Neural cell (in vitro differentiated cells): ENCODE measurements around the gene CPS1. TPM values are rescaled to one million over a fixed set of nuclear protein-coding genes. Genes with fewer than 3 reads are reported as not detected.

ENCODE experiments used
- H2AFZ ChIP-seq: fragments of 200-600, 300-800 bp; sonication (generic), shearing (Covaris generic); 2 replicates; pipeline ENCODE4 v1.6.0; 2014; ENCODE audit warnings: low read depth, mild to moderate bottlenecking, antibody characterized with exemption, low read length, moderate library complexity
- H3F3A ChIP-seq: fragments of 200-600 bp; shearing (Covaris generic); 2 replicates; pipeline ENCODE4 v1.6.1; 2016; ENCODE audit warnings: mild to moderate bottlenecking, moderate library complexity, mixed read lengths, antibody characterized with exemption, low read length; ENCODE audit not compliant: insufficient read depth, poor library complexity, severe bottlenecking
- H3K27ac ChIP-seq: fragments of 200-600, 300-800 bp; sonication (generic), shearing (Covaris generic); 2 replicates; pipeline ENCODE4 v1.5.1; 2014; ENCODE audit warnings: mild to moderate bottlenecking, low read length, moderate library complexity
- H3K27me3 ChIP-seq: fragments of 300-800, 200-600 bp; sonication (generic), shearing (Covaris generic); 2 replicates; pipeline ENCODE4 v1.6.0; 2014; ENCODE audit warnings: mild to moderate bottlenecking, low read depth, low read length, moderate library complexity; ENCODE audit not compliant: insufficient read depth
- H3K36me3 ChIP-seq: fragments of 300-800, 200-600 bp; sonication (generic), shearing (Covaris generic); 2 replicates; pipeline ENCODE4 v1.5.1; 2014; ENCODE audit warnings: mild to moderate bottlenecking, antibody characterized with exemption, low read length, moderate library complexity; ENCODE audit not compliant: insufficient read depth
- H3K4me2 ChIP-seq: fragments of 300-800, 200-600 bp; sonication (generic), shearing (Covaris generic); 2 replicates; pipeline ENCODE4 v1.6.0; 2014; ENCODE audit warnings: mild to moderate bottlenecking, low read length
- H3K4me3 ChIP-seq: fragments of 300-800, 200-600 bp; sonication (generic), shearing (Covaris generic); 2 replicates; pipeline ENCODE4 v1.5.1; 2014; ENCODE audit warnings: mild to moderate bottlenecking, low read length, moderate library complexity
- H3K79me2 ChIP-seq: fragments of 200-600 bp; shearing (Covaris generic); replicated peaks from 2 replicates; pipeline ENCODE4 v1.6.0; 2014; ENCODE audit warnings: mild to moderate bottlenecking, low read length, moderate library complexity; ENCODE audit not compliant: insufficient read depth
- H3K9ac ChIP-seq: fragments of 300-800, 200-600 bp; sonication (generic), shearing (Covaris generic); 2 replicates; pipeline ENCODE4 v1.6.1; 2016; ENCODE audit warnings: mild to moderate bottlenecking, low read length, mixed read lengths
- H3K9me2 ChIP-seq: fragments of 200-600 bp; shearing (Covaris generic); 2 replicates; pipeline ENCODE4 v1.6.1; 2016; ENCODE audit warnings: mild to moderate bottlenecking, low read length, mixed read lengths; ENCODE audit not compliant: insufficient read depth
- H3K9me3 ChIP-seq: fragments of 200-600, 300-800 bp; sonication (generic), shearing (Covaris generic); 2 replicates; pipeline ENCODE4 v1.6.1; 2016; ENCODE audit warnings: mild to moderate bottlenecking, mixed run types, low read length, moderate library complexity, mixed read lengths
- H4K20me1 ChIP-seq: fragments of 200-600 bp; shearing (Covaris generic); 2 replicates; pipeline ENCODE4 v1.6.1; 2016; ENCODE audit warnings: mild to moderate bottlenecking, mixed run types; ENCODE audit not compliant: insufficient read depth
- EP300 ChIP-seq: fragments of 450-650 bp; conservative IDR thresholded peaks from 2 replicates; pipeline ENCODE4 v1.6.1; 2014; ENCODE audit warnings: antibody characterized with exemption, mild to moderate bottlenecking, moderate library complexity; ENCODE audit not compliant: poor library complexity, severe bottlenecking
- EZH2 ChIP-seq: fragments of 200-600, 300-800 bp; shearing (Covaris generic), sonication (generic); IDR thresholded peaks from 2 replicates; pipeline ENCODE4 v1.6.1; 2014; ENCODE audit warnings: antibody characterized with exemption, low read length, borderline replicate concordance, mild to moderate bottlenecking; ENCODE audit not compliant: insufficient read depth, poor library complexity, severe bottlenecking
- MXI1 ChIP-seq: fragments of 450-650 bp; conservative IDR thresholded peaks from 2 replicates; pipeline ENCODE4 v1.6.1; 2014; ENCODE audit warnings: antibody characterized with exemption, mild to moderate bottlenecking; ENCODE audit not compliant: poor library complexity, severe bottlenecking
- POLR2AphosphoS5 ChIP-seq: IDR thresholded peaks from 2 replicates; pipeline ENCODE4 v1.6.1; 2012
- RAD21 ChIP-seq: fragments of 450-650 bp; conservative IDR thresholded peaks from 2 replicates; pipeline ENCODE4 v1.6.1; 2014; ENCODE audit warnings: antibody characterized with exemption, mild to moderate bottlenecking, moderate library complexity
- SMC3 ChIP-seq: fragments of 450-650 bp; conservative IDR thresholded peaks from 2 replicates; pipeline ENCODE4 v1.6.1; 2014; ENCODE audit warnings: antibody characterized with exemption, mild to moderate bottlenecking, moderate library complexity; ENCODE audit not compliant: poor library complexity
- TAF1 ChIP-seq: IDR thresholded peaks from 2 replicates; pipeline ENCODE4 v1.6.1; 2012; ENCODE audit warnings: low read depth
- polyA plus RNA-seq: library from polyadenylated mRNA; depleted of rRNA; stranded (reverse); fragments of >200 nt; gene quantifications from 2 replicates; pipeline ENCODE4 v1.2.3, GENCODE V29; 2014
- TF ChIP-seq, protein P1 (sequence below): fragments of 450-650 bp; IDR thresholded peaks from 2 replicates; pipeline ENCODE4 v1.5.1; 2014; ENCODE audit warnings: antibody characterized with exemption, mild to moderate bottlenecking, moderate library complexity; ENCODE audit not compliant: poor library complexity, severe bottlenecking
- TF ChIP-seq, protein P2 (sequence below): IDR thresholded peaks from 2 replicates; pipeline ENCODE4 v1.6.1; 2012; ENCODE audit warnings: borderline replicate concordance

Gene CPS1
- polyA plus RNA-seq, 1 donor from 2014 or later, result 0.25 TPM

DNA sequence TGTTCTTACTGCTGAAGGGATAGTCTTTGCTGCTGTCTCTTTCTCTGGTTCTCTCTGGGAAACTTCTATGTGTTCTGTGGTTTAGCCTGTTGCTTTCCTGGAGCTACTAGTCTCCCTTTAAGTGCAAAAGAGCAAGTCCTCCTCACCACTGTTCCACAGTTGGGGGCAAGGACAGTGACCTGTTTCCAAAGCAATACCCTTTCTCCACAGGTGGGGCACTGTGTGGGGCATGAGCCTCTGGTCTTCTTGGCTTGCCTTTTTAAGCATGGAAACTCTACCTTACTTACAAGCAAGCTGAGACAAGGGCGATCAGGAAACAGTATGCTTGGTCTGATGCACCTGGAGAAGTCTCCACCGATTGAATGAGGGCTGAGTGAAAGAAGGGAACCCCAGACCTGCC is 156.7 kb downstream of the CPS1 start:
- Histone ChIP-seq H2AFZ (no peak overlapping the region), H3K27ac (no peak overlapping the region), H3K4me3 (no peak overlapping the region), H3K9me2 (no peaks in the 10 kb centered on the region), H3K27me3 (no peaks in the 10 kb centered on the region), H3K79me2 (no peaks in the 10 kb centered on the region), H3K4me2 (no peak overlapping the region), H3K9me3 (no peaks in the 10 kb centered on the region), H4K20me1 (no peaks in the 10 kb centered on the region), H3F3A (no peaks in the 10 kb centered on the region), H3K36me3 (no peaks in the 10 kb centered on the region), H3K9ac (no peak overlapping the region)
- TF ChIP-seq MXI1, result no peak
- TF ChIP-seq, protein P1, sequence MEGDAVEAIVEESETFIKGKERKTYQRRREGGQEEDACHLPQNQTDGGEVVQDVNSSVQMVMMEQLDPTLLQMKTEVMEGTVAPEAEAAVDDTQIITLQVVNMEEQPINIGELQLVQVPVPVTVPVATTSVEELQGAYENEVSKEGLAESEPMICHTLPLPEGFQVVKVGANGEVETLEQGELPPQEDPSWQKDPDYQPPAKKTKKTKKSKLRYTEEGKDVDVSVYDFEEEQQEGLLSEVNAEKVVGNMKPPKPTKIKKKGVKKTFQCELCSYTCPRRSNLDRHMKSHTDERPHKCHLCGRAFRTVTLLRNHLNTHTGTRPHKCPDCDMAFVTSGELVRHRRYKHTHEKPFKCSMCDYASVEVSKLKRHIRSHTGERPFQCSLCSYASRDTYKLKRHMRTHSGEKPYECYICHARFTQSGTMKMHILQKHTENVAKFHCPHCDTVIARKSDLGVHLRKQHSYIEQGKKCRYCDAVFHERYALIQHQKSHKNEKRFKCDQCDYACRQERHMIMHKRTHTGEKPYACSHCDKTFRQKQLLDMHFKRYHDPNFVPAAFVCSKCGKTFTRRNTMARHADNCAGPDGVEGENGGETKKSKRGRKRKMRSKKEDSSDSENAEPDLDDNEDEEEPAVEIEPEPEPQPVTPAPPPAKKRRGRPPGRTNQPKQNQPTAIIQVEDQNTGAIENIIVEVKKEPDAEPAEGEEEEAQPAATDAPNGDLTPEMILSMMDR, result no peak
- TF ChIP-seq EP300, result no peak
- no peak for TF ChIP-seq RAD21
- no peak for TF ChIP-seq POLR2AphosphoS5
- TF ChIP-seq, protein P2, sequence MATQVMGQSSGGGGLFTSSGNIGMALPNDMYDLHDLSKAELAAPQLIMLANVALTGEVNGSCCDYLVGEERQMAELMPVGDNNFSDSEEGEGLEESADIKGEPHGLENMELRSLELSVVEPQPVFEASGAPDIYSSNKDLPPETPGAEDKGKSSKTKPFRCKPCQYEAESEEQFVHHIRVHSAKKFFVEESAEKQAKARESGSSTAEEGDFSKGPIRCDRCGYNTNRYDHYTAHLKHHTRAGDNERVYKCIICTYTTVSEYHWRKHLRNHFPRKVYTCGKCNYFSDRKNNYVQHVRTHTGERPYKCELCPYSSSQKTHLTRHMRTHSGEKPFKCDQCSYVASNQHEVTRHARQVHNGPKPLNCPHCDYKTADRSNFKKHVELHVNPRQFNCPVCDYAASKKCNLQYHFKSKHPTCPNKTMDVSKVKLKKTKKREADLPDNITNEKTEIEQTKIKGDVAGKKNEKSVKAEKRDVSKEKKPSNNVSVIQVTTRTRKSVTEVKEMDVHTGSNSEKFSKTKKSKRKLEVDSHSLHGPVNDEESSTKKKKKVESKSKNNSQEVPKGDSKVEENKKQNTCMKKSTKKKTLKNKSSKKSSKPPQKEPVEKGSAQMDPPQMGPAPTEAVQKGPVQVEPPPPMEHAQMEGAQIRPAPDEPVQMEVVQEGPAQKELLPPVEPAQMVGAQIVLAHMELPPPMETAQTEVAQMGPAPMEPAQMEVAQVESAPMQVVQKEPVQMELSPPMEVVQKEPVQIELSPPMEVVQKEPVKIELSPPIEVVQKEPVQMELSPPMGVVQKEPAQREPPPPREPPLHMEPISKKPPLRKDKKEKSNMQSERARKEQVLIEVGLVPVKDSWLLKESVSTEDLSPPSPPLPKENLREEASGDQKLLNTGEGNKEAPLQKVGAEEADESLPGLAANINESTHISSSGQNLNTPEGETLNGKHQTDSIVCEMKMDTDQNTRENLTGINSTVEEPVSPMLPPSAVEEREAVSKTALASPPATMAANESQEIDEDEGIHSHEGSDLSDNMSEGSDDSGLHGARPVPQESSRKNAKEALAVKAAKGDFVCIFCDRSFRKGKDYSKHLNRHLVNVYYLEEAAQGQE, result no peak
- no peak for TF ChIP-seq TAF1
- TF ChIP-seq EZH2, result no peak
- no peak for TF ChIP-seq SMC3

DNA sequence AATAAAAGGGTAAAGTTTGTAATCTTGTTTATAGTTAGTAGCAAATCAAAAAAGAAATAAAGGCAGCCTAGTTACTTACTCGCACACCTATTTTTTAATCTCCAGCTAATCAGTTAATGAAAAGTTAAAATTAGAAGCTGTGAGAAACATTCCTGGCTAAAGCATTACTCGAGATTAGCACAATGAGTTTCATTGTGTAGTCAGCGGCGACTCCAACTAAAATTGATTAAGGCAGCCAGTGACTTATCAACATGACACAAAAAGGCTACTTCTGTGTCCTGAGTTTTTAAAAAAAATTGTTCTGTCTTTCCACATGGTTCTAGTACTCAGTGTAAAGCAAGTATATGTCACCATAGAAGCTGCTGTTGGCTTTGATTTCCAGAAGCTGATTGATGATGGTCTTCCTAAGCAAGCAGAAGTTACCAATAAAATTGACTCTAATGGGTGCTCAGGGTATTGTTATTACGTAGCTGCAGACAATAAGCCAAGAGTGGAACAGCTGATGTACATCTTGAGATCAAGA is 159.2 kb downstream of the CPS1 start:
- H4K20me1 ChIP-seq, result no peaks in the 10 kb centered on the region
- H3K4me2 ChIP-seq, result no peak overlapping the region
- H3K27me3 ChIP-seq, result no peaks in the 10 kb centered on the region
- no peaks in the 10 kb centered on the region for H3F3A ChIP-seq
- H3K79me2 ChIP-seq, result no peaks in the 10 kb centered on the region
- H3K36me3 ChIP-seq, result no peaks in the 10 kb centered on the region
- H3K4me3 ChIP-seq, result no peak overlapping the region
- no peaks in the 10 kb centered on the region for H3K9me2 ChIP-seq
- no peak overlapping the region for H3K27ac ChIP-seq
- no peaks in the 10 kb centered on the region for H3K9me3 ChIP-seq
- no peak for TF ChIP-seq MXI1
- no peak for TF ChIP-seq POLR2AphosphoS5
- TF ChIP-seq EZH2, result no peak
- TF ChIP-seq EP300, result no peak
- TF ChIP-seq, protein P1, result no peak
- TF ChIP-seq, protein P2, result no peak
- no peak for TF ChIP-seq SMC3
- TF ChIP-seq TAF1, result no peak
- TF ChIP-seq RAD21, result no peak
- H2AFZ ChIP-seq, result no peak overlapping the region
- no peak overlapping the region for H3K9ac ChIP-seq
